Panc1 (cell line): Measurements from ENCODE around the gene MRPS2. TPM values are rescaled to one million over a fixed set of nuclear protein-coding genes. Genes with fewer than 3 reads are reported as not detected.
"Not testable (repeated sequence)": the region's sequence is repeated elsewhere in the genome, so short reads cannot be mapped to it uniquely, and the experiment has no call there.

Experiments used
- ATAC-seq: fragments of 200-7000 bp; cut with Tn5 transposase; 2 replicates; pipeline ENCODE4 v1.9.1; 2020; ENCODE audit warnings: mild to moderate bottlenecking, moderate library complexity
- BruUV-seq: library from RNA; stranded (reverse); fragments of 400-500 nt; replicated peaks from 2 replicates; lab custom pipeline; 2021; lab: Mats Ljungman, UMichigan
- CTCF ChIA-PET: fragments of 300-600 bp; sonication (Branson Sonifier 250); formaldehyde crosslinking; loops from one replicate; lab custom pipeline; 2022; ENCODE audit warnings: antibody characterized with exemption; lab: Charles Lee
- POLR2A ChIA-PET: fragments of 300-600 bp; sonication (Branson Sonifier 250); formaldehyde crosslinking; loops from one replicate; lab custom pipeline; 2022; ENCODE audit warnings: antibody characterized with exemption; lab: Charles Lee
- DNase-seq: peaks from one replicate; pipeline ENCODE4 v3.0.0-alpha.2; 2010; ENCODE audit warnings: low read depth, low spot score
- H3K27ac ChIP-seq: 2 replicates; pipeline ENCODE4 v1.5.1; 2011; ENCODE audit warnings: mild to moderate bottlenecking, low read length, inconsistent platforms
- H3K27me3 ChIP-seq: fragments of 200-500 bp; sonication (Bioruptor generic); 2 replicates; pipeline ENCODE4 v1.6.0; 2014; ENCODE audit warnings: low read length, inconsistent platforms; ENCODE audit not compliant: control insufficient read depth, insufficient read depth
- H3K36me3 ChIP-seq: fragments of 200-500 bp; sonication (Bioruptor generic); 2 replicates; pipeline ENCODE4 v1.5.1; 2014; ENCODE audit warnings: inconsistent platforms, mild to moderate bottlenecking, low read length, moderate library complexity; ENCODE audit not compliant: control insufficient read depth, insufficient read depth
- H3K4me1 ChIP-seq: 2 replicates; pipeline ENCODE4 v1.5.1; 2011; ENCODE audit warnings: inconsistent platforms, mild to moderate bottlenecking, low read length, moderate library complexity; ENCODE audit not compliant: control insufficient read depth, insufficient read depth
- H3K4me3 ChIP-seq, 2 experiments: 2 replicates each; pipeline ENCODE4 v1.5.1; 2011 to 2012; ENCODE audit warnings: low read depth in 2 of 2, low read length in 2 of 2, mild to moderate bottlenecking in 2 of 2, inconsistent platforms in 1 of 2, moderate library complexity in 1 of 2
- H3K9me3 ChIP-seq: fragments of 200-500 bp; sonication (Bioruptor generic); 2 replicates; pipeline ENCODE4 v1.5.1; 2014; ENCODE audit warnings: low read depth, mild to moderate bottlenecking, inconsistent platforms, low read length, moderate library complexity; ENCODE audit not compliant: control insufficient read depth, insufficient read depth
- POLR2AphosphoS5 ChIP-seq: IDR thresholded peaks from 2 replicates; pipeline ENCODE4 v1.6.1; 2012; ENCODE audit warnings: mild to moderate bottlenecking, low read depth, low read length, moderate library complexity
- SIN3A ChIP-seq: IDR thresholded peaks from 2 replicates; pipeline ENCODE4 v1.6.1; 2012; ENCODE audit warnings: low read depth, mild to moderate bottlenecking, low read length, moderate library complexity, borderline replicate concordance; ENCODE audit not compliant: insufficient read depth
- TCF7L2 ChIP-seq: IDR thresholded peaks from 2 replicates; pipeline ENCODE4 v1.6.1; 2011; ENCODE audit warnings: mild to moderate bottlenecking, low read depth, low read length, inconsistent platforms
- in situ Hi-C: cut with HindIII; loops from 2 replicates; pipeline ENCODE4 v1.10.0; 2016; ENCODE audit warnings: low sequenced_read_pairs, low pct_unique_long_range_greater_than_20kb
- intact Hi-C: fragments of 100-400 bp; cut with micrococcal nuclease; formaldehyde crosslinking; loops from one replicate; pipeline ENCODE4 v1.10.0; 2022; ENCODE audit not compliant: unreplicated experiment
- total RNA-seq: library from RNA; stranded (reverse); gene quantifications from one replicate; pipeline ENCODE4 v1.2.1, GENCODE V29; 2021; ENCODE audit not compliant: unreplicated experiment
- TF ChIP-seq, protein P1 (sequence below), 2 experiments: IDR thresholded peaks; 2 replicates each; pipeline ENCODE4 v1.6.1; 2011 to 2012; ENCODE audit warnings: low read depth in 2 of 2, control low read depth in 1 of 2, low read length in 1 of 2, mild to moderate bottlenecking in 1 of 2, moderate library complexity in 1 of 2; ENCODE audit not compliant: insufficient read depth in 1 of 2
- TF ChIP-seq, protein P2 (sequence below): fragments of 450-650 bp; IDR thresholded peaks from 2 replicates; pipeline ENCODE4 v1.5.1; 2017; ENCODE audit warnings: mild to moderate bottlenecking

MRPS2 gene
- total RNA-seq, 1 experiment from 2014 or later: 33.5 TPM

DNA sequence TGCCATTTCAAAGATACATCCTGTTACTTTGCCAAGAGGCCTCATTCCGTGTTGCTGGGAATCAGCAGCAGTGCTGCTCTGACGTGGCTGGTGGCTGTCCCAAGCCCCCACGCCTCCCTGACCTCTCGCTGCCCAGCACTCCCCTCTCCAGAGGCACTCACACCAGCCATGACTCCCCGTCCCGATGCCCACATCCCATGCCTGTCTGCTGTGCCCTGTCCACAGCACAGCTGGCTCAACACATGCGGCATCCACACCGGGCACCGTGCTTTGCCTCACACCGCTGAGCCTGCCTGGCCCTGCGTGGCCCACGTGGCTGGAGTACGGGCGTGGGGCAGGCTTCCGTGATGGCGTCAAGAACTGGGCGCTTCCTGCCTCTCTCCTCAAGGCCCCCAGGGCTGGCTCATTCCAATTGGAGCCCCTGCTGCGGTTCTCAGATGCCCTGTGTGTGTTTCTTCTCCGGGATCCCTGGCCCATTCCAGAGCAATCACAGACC is 12.9 kb downstream of the MRPS2 start:
- in situ Hi-C loops (no loop called here), intact Hi-C loops (no loop called here)
- no peak for ATAC-seq
- BruUV-seq: no TSS peak
- H3K4me1 ChIP-seq: no peaks in the 10 kb centered on the region
- H3K9me3 ChIP-seq: no peaks in the 10 kb centered on the region
- POLR2A ChIA-PET: no interaction called here
- H3K27ac ChIP-seq: no peak overlapping the region
- no peaks in the 10 kb centered on the region for H3K27me3 ChIP-seq
- CTCF ChIA-PET: no interaction called here
- TF ChIP-seq SIN3A (no peak), POLR2AphosphoS5 (no peak), TCF7L2 (no peak)
- TF ChIP-seq, protein P1, sequence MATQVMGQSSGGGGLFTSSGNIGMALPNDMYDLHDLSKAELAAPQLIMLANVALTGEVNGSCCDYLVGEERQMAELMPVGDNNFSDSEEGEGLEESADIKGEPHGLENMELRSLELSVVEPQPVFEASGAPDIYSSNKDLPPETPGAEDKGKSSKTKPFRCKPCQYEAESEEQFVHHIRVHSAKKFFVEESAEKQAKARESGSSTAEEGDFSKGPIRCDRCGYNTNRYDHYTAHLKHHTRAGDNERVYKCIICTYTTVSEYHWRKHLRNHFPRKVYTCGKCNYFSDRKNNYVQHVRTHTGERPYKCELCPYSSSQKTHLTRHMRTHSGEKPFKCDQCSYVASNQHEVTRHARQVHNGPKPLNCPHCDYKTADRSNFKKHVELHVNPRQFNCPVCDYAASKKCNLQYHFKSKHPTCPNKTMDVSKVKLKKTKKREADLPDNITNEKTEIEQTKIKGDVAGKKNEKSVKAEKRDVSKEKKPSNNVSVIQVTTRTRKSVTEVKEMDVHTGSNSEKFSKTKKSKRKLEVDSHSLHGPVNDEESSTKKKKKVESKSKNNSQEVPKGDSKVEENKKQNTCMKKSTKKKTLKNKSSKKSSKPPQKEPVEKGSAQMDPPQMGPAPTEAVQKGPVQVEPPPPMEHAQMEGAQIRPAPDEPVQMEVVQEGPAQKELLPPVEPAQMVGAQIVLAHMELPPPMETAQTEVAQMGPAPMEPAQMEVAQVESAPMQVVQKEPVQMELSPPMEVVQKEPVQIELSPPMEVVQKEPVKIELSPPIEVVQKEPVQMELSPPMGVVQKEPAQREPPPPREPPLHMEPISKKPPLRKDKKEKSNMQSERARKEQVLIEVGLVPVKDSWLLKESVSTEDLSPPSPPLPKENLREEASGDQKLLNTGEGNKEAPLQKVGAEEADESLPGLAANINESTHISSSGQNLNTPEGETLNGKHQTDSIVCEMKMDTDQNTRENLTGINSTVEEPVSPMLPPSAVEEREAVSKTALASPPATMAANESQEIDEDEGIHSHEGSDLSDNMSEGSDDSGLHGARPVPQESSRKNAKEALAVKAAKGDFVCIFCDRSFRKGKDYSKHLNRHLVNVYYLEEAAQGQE (IDR thresholded peaks at IDR 0.05; ENCODE audit: insufficient read depth in 1 of 2, low read depth in 2 of 2, low read length in 1 of 2): no peak
- TF ChIP-seq, protein P2, sequence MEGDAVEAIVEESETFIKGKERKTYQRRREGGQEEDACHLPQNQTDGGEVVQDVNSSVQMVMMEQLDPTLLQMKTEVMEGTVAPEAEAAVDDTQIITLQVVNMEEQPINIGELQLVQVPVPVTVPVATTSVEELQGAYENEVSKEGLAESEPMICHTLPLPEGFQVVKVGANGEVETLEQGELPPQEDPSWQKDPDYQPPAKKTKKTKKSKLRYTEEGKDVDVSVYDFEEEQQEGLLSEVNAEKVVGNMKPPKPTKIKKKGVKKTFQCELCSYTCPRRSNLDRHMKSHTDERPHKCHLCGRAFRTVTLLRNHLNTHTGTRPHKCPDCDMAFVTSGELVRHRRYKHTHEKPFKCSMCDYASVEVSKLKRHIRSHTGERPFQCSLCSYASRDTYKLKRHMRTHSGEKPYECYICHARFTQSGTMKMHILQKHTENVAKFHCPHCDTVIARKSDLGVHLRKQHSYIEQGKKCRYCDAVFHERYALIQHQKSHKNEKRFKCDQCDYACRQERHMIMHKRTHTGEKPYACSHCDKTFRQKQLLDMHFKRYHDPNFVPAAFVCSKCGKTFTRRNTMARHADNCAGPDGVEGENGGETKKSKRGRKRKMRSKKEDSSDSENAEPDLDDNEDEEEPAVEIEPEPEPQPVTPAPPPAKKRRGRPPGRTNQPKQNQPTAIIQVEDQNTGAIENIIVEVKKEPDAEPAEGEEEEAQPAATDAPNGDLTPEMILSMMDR: no peak
- H3K36me3 ChIP-seq: no peaks in the 10 kb centered on the region
- no peak for DNase-seq
- H3K4me3 ChIP-seq: no peak overlapping the region

DNA sequence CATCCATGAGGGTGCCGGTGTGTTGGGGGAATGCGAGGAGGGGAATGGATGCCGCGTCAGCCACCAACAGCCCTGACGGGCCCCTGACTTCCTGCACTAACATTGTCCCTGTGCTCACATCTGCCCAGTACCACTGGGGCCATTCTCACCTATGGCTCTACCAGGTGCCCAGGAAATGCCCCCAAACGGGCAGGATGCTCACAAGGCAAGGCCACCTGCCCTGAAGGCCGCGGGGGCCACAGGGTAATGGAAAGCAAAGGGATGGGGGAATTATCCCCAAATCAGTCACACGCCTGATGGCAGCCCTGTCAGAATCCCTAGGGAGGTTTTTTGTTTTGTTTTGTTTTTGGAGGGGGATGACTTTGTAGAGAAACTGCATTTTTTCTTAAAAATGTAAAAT is 13.4 kb downstream of the MRPS2 start:
- CTCF ChIA-PET, in situ Hi-C loops, POLR2A ChIA-PET, H3K36me3 ChIP-seq, intact Hi-C loops, DNase-seq, H3K9me3 ChIP-seq, BruUV-seq, H3K4me3 ChIP-seq, H3K4me1 ChIP-seq, H3K27me3 ChIP-seq, ATAC-seq, H3K27ac ChIP-seq: not testable (repeated sequence)

DNA sequence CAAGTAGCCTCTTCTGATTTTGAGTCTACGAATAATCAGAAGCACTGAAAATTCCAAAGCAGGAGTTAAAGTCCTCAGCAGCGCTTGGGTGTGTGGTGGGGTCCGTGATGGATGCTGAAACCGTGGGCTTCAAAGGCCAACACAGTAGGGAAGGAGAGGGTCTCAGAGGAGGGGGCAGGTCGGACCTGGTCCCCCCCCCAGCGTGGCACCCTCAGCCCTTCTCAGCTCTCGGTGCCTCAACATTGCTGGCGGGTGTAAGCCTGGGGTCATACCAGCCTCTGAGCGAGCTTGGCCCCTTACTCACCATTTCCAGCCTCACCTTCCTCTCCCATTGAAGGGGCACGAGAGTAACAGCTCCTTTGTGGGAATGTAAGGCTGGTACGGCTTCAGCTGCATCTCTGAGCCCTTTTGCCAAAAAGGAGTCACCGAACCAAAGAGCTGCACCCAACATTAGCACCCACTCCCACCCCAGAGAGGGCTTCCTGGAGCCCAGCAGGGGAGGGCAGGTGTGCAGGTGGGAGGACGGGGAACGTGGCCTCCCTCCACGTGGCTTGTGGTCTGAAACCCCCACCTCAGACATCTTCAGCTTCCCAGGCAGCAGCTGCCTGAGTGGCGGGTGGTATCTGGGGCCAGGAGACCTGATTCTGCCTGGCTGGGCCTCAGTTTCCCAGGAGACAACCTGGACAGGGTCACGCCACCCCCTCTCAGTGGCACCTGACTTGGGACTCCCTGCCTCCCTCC is 14.0 kb downstream of the MRPS2 start:
- ATAC-seq: no peak
- no peak for DNase-seq
- Histone ChIP-seq H3K27ac (no peak overlapping the region), H3K4me3 (no peak overlapping the region), H3K27me3 (no peaks in the 10 kb centered on the region), H3K36me3 (no peaks in the 10 kb centered on the region), H3K9me3 (no peaks in the 10 kb centered on the region), H3K4me1 (no peaks in the 10 kb centered on the region)
- ChIA-PET POLR2A (no interaction called here), CTCF (no interaction called here)
- BruUV-seq: no TSS peak
- intact Hi-C loops (no loop called here), in situ Hi-C loops (no loop called here)
- TF ChIP-seq, protein P1 (IDR thresholded peaks at IDR 0.05; ENCODE audit: insufficient read depth in 1 of 2, low read depth in 2 of 2, low read length in 1 of 2): no peak
- TF ChIP-seq SIN3A: no peak
- TF ChIP-seq POLR2AphosphoS5: no peak
- TF ChIP-seq TCF7L2: no peak
- TF ChIP-seq, protein P2: no peak
